Breast epithelium (tissue), 3 donors: Measurements from ENCODE around the gene KCNMB1.

Source experiments
- CTCF ChIP-seq, 3 donors: fragments of 450-650 bp; IDR thresholded peaks; one replicate each; pipeline ENCODE4 v1.5.1; 2016 to 2017; ENCODE audit warnings: antibody characterized with exemption in 3 of 3, mild to moderate bottlenecking in 3 of 3, moderate library complexity in 3 of 3
- POLR2A ChIP-seq: fragments of 450-650 bp; IDR thresholded peaks from one replicate; pipeline ENCODE4 v1.6.1; 2016; ENCODE audit warnings: antibody characterized with exemption, mild to moderate bottlenecking, moderate library complexity
- POLR2AphosphoS5 ChIP-seq, 3 donors: sonication (generic); formaldehyde crosslinking; IDR thresholded peaks; one replicate each; pipeline ENCODE4 v1.6.1; 2017; ENCODE audit warnings: antibody characterized with exemption in 3 of 3

GRCh38 chr5:170424629-170425028, 35.5 kb upstream of the KCNMB1 start:
- TF ChIP-seq CTCF (IDR thresholded peaks at IDR 0.05) = no peak
- TF ChIP-seq POLR2A = no peak
- TF ChIP-seq POLR2AphosphoS5 (IDR thresholded peaks at IDR 0.05) = no peak
